ENCODE data around the gene COL11A2. TPM values are rescaled to one million over a fixed set of nuclear protein-coding genes. Genes with fewer than 3 reads are reported as not detected.
"Not testable (repeated sequence)": the region's sequence is repeated elsewhere in the genome, so short reads cannot be mapped to it uniquely, and the experiment has no call there.

COL11A2 gene
- polyA plus RNA-seq, 3 donors, result 0.57 TPM; not detected in 2

GRCh38 chr6:33154349-33154748, 37.9 kb downstream of the COL11A2 start:
- H3K4me3 Mint-ChIP-seq, result no peak overlapping the region
- no peak overlapping the region for H3K4me2 ChIP-seq (replicated peaks; ENCODE audit: extremely low read depth, low read length, poor library complexity, severe bottlenecking)
- no peak overlapping the region for H2AFZ ChIP-seq (ENCODE audit: insufficient read depth, low read depth, low read length, poor library complexity, severe bottlenecking)
- H3K9ac ChIP-seq (ENCODE audit: insufficient read depth, low read length, poor library complexity, severe bottlenecking), result no peak overlapping the region
- no peaks in the 10 kb centered on the region for H3K4me1 ChIP-seq (ENCODE audit: control insufficient read depth in 1 of 2, insufficient read depth in 2 of 2, low read length in 2 of 2)
- no peaks in the 10 kb centered on the region for H3K36me3 Mint-ChIP-seq
- H3K27ac ChIP-seq (ENCODE audit: low read depth in 1 of 2, low read length in 2 of 2), result no peak overlapping the region
- no peak overlapping the region for H3K4me3 ChIP-seq (replicated peaks in 1 of 3; ENCODE audit: low read depth in 2 of 3, low read length in 3 of 3)
- no peaks in the 10 kb centered on the region for H3K36me3 ChIP-seq (replicated peaks in 1 of 2; ENCODE audit: control insufficient read depth in 1 of 2, insufficient read depth in 2 of 2, low read length in 2 of 2)
- peaks cover 9 to 26% (median 18%) of the 10 kb centered on the region in 7 donors for H3K9me3 Mint-ChIP-seq
- no peaks in the 10 kb centered on the region for H3K79me2 ChIP-seq (ENCODE audit: insufficient read depth, low read length)
- peaks cover 11 to 15% of the 10 kb centered on the region in 2 donors for H3K9me3 ChIP-seq (replicated peaks in 1 of 2; ENCODE audit: control insufficient read depth in 1 of 2, insufficient read depth in 1 of 2, low read length in 2 of 2)
- 100% methylated on average over 3 of the region's 4 CpGs for WGBS (ENCODE audit: insufficient coverage)
- no peak for TF ChIP-seq CTCF (IDR thresholded peaks at IDR 0.05)
- peaks cover 2 to 9% (median 4%) of the 10 kb centered on the region in 3 donors for H3K27me3 Mint-ChIP-seq (ENCODE audit: low read depth in 3 of 3)
- H3K4me1 Mint-ChIP-seq, result no peaks in the 10 kb centered on the region
- no peak overlapping the region for H3K27ac Mint-ChIP-seq
- no peak for DNase-seq
- H4K20me1 ChIP-seq (ENCODE audit: insufficient read depth, low read length), result no peaks in the 10 kb centered on the region
- H3K27me3 ChIP-seq (ENCODE audit: control insufficient read depth in 2 of 2, insufficient read depth in 2 of 2, low read length in 2 of 2), result peaks cover 2 to 5% of the 10 kb centered on the region in 2 donors
- intact Hi-C loops (cut with micrococcal nuclease), result no loop called here

DNA sequence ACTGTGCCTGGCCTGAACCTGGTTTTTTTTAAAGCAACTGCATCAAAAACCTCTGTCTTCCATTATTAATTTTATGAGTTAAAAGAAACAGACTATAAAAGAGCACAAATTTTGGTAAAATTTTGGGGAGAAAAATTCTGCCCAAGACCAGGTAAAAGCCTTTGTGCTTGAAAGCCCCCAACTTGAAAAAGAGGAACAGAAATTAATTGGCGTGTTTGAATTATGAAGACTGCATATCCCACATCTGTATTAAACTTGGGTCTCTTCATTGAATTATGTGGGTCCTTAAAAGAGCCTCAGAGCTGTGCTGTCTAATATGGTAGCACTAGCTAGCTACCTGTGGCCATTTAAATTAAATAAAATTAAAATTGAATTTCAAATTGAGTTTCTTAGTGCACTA, 41.2 kb downstream of the COL11A2 start:
- no peaks in the 10 kb centered on the region for H3K79me2 ChIP-seq (ENCODE audit: insufficient read depth, low read length)
- intact Hi-C loops (cut with micrococcal nuclease), result no loop called here

GRCh38 chr6:33150560-33150959, 41.7 kb downstream of the COL11A2 start:
- H3K4me3 Mint-ChIP-seq; H3K27ac ChIP-seq (ENCODE audit: low read depth in 1 of 2, low read length in 2 of 2); H3K36me3 Mint-ChIP-seq; H3K4me3 ChIP-seq (replicated peaks in 1 of 3; ENCODE audit: low read depth in 2 of 3, low read length in 3 of 3); H3K79me2 ChIP-seq (ENCODE audit: insufficient read depth, low read length); H3K27me3 ChIP-seq (ENCODE audit: control insufficient read depth in 2 of 2, insufficient read depth in 2 of 2, low read length in 2 of 2); H3K4me1 Mint-ChIP-seq; H2AFZ ChIP-seq (ENCODE audit: insufficient read depth, low read depth, low read length, poor library complexity, severe bottlenecking); DNase-seq; H3K4me2 ChIP-seq (replicated peaks; ENCODE audit: extremely low read depth, low read length, poor library complexity, severe bottlenecking); H3K36me3 ChIP-seq (replicated peaks in 1 of 2; ENCODE audit: control insufficient read depth in 1 of 2, insufficient read depth in 2 of 2, low read length in 2 of 2); H3K4me1 ChIP-seq (ENCODE audit: control insufficient read depth in 1 of 2, insufficient read depth in 2 of 2, low read length in 2 of 2); intact Hi-C loops (cut with micrococcal nuclease); H4K20me1 ChIP-seq (ENCODE audit: insufficient read depth, low read length); H3K9ac ChIP-seq (ENCODE audit: insufficient read depth, low read length, poor library complexity, severe bottlenecking); H3K27ac Mint-ChIP-seq: not testable (repeated sequence)
- Mint-ChIP-seq H3K27me3 (ENCODE audit: low read depth in 3 of 3) (peaks cover 7 to 12% (median 8%) of the 10 kb centered on the region in 3 donors), H3K9me3 (peaks cover 9 to 26% (median 18%) of the 10 kb centered on the region in 7 donors)
- peaks cover 11 to 15% of the 10 kb centered on the region in 2 donors for H3K9me3 ChIP-seq (replicated peaks in 1 of 2; ENCODE audit: control insufficient read depth in 1 of 2, insufficient read depth in 1 of 2, low read length in 2 of 2)
- WGBS (ENCODE audit: insufficient coverage), result no CpG with 5 or more reads among the region's 3 CpGs

More for the DNA sequence above, 41.2 kb downstream of the COL11A2 start:
- no peaks in the 10 kb centered on the region for H3K4me1 Mint-ChIP-seq
- H3K9ac ChIP-seq (ENCODE audit: insufficient read depth, low read length, poor library complexity, severe bottlenecking), result no peak overlapping the region
- no peak overlapping the region for H3K27ac ChIP-seq (ENCODE audit: low read depth in 1 of 2, low read length in 2 of 2)
- H3K9me3 ChIP-seq (replicated peaks in 1 of 2; ENCODE audit: control insufficient read depth in 1 of 2, insufficient read depth in 1 of 2, low read length in 2 of 2), result peaks cover 11 to 15% of the 10 kb centered on the region in 2 donors
- H3K4me3 Mint-ChIP-seq, result no peak overlapping the region
- H2AFZ ChIP-seq (ENCODE audit: insufficient read depth, low read depth, low read length, poor library complexity, severe bottlenecking), result no peak overlapping the region
- no peak overlapping the region for H3K27ac Mint-ChIP-seq
- no peak for TF ChIP-seq CTCF (IDR thresholded peaks at IDR 0.05)
- H3K4me3 ChIP-seq (replicated peaks in 1 of 3; ENCODE audit: low read depth in 2 of 3, low read length in 3 of 3), result no peak overlapping the region
- WGBS (ENCODE audit: insufficient coverage), result no CpG with 5 or more reads among the region's 1 CpG
- peaks cover 7 to 12% (median 8%) of the 10 kb centered on the region in 3 donors for H3K27me3 Mint-ChIP-seq (ENCODE audit: low read depth in 3 of 3)
- H3K4me1 ChIP-seq (ENCODE audit: control insufficient read depth in 1 of 2, insufficient read depth in 2 of 2, low read length in 2 of 2), result no peaks in the 10 kb centered on the region
- H4K20me1 ChIP-seq (ENCODE audit: insufficient read depth, low read length), result no peaks in the 10 kb centered on the region
- no peaks in the 10 kb centered on the region for H3K36me3 ChIP-seq (replicated peaks in 1 of 2; ENCODE audit: control insufficient read depth in 1 of 2, insufficient read depth in 2 of 2, low read length in 2 of 2)
- H3K9me3 Mint-ChIP-seq, result peaks cover 9 to 26% (median 18%) of the 10 kb centered on the region in 7 donors
- no peak for DNase-seq
- H3K36me3 Mint-ChIP-seq, result no peaks in the 10 kb centered on the region
- peaks cover 5% of the 10 kb centered on the region in 2 donors for H3K27me3 ChIP-seq (ENCODE audit: control insufficient read depth in 2 of 2, insufficient read depth in 2 of 2, low read length in 2 of 2)
- no peak overlapping the region for H3K4me2 ChIP-seq (replicated peaks; ENCODE audit: extremely low read depth, low read length, poor library complexity, severe bottlenecking)
